ENCODE data around the gene RGS16. TPM values are rescaled to one million over a fixed set of nuclear protein-coding genes. Genes with fewer than 3 reads are reported as not detected.

RGS16 gene
- total and polyA plus RNA-seq, 7 donors, result 0.72 to 22.5 (median 1.8) TPM

DNA sequence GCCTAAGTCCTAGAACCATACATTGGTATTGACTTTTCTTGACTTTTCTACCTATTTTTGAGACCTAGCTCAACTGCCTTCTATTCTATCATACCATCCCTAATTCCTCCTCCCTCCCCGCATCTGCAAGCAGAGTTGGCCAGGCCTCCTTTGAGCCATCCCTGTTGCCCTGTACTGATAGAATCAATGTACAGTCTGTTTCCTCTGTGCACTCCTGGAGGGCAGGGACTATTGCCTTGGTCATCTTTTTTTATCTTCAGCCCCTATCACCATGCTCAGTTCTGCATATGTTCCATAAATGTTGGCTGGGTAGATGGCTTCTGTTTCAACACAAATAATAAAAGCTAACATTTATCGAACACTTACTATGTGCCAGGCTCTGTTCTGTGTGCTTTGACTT, 4.0 kb upstream of the RGS16 start:
- no peaks in the 10 kb centered on the region for H3K9me3 ChIP-seq

DNA sequence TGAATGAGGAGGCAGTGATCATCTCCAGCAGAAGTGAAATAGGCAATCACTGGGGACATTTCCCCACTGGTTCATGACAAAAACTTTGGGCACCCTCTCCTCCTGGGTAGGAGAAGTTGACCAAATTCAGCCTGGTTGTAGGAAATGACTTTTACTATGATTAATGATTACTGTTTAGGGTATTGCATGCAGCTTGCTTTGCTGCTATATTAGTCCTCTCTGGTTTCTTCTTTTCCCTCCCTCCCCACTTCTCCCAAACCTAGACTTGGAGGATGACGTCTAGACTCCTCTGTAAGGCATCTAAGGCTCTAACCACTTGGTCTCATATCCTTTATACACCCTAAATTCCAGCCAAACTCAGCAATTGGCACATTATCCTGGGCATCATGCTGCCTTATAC, 3.4 kb upstream of the RGS16 start:
- DNase-seq, result no peak
- ATAC-seq, result no peak
- intact Hi-C loops (cut with DNase I), result no loop called here
- no peaks in the 10 kb centered on the region for H3K36me3 ChIP-seq (ENCODE audit: insufficient read depth in 1 of 2, low read depth in 1 of 2)
- no peak overlapping the region for H3K27ac ChIP-seq
- peaks cover 24% of the 10 kb centered on the region for H3K4me1 ChIP-seq
- 81 to 83% (median 83%) methylated on average over 1 of the region's 1 CpG for WGBS, 3 donors
- TF ChIP-seq, protein P1, sequence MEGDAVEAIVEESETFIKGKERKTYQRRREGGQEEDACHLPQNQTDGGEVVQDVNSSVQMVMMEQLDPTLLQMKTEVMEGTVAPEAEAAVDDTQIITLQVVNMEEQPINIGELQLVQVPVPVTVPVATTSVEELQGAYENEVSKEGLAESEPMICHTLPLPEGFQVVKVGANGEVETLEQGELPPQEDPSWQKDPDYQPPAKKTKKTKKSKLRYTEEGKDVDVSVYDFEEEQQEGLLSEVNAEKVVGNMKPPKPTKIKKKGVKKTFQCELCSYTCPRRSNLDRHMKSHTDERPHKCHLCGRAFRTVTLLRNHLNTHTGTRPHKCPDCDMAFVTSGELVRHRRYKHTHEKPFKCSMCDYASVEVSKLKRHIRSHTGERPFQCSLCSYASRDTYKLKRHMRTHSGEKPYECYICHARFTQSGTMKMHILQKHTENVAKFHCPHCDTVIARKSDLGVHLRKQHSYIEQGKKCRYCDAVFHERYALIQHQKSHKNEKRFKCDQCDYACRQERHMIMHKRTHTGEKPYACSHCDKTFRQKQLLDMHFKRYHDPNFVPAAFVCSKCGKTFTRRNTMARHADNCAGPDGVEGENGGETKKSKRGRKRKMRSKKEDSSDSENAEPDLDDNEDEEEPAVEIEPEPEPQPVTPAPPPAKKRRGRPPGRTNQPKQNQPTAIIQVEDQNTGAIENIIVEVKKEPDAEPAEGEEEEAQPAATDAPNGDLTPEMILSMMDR (IDR thresholded peaks at IDR 0.05), result no peak
- no peaks in the 10 kb centered on the region for H3K27me3 ChIP-seq (ENCODE audit: insufficient read depth in 3 of 3, low read length in 2 of 3)
- no peaks in the 10 kb centered on the region for H3K9me3 ChIP-seq
- no peak overlapping the region for H3K4me3 ChIP-seq

More for the DNA sequence above, 4.0 kb upstream of the RGS16 start:
- intact Hi-C loops (cut with DNase I), result no loop called here
- 47 to 94% (median 92%) methylated on average over 2 of the region's 2 CpGs for WGBS, 3 donors
- no peaks in the 10 kb centered on the region for H3K36me3 ChIP-seq (ENCODE audit: insufficient read depth in 1 of 2, low read depth in 1 of 2)
- DNase-seq (no peak), ATAC-seq (no peak)
- TF ChIP-seq, protein P1 (IDR thresholded peaks at IDR 0.05), result no peak
- no peak overlapping the region for H3K4me3 ChIP-seq
- H3K27me3 ChIP-seq (ENCODE audit: insufficient read depth in 3 of 3, low read length in 2 of 3), result no peaks in the 10 kb centered on the region
- no peak overlapping the region for H3K27ac ChIP-seq
- H3K4me1 ChIP-seq, result peaks cover 23% of the 10 kb centered on the region

DNA sequence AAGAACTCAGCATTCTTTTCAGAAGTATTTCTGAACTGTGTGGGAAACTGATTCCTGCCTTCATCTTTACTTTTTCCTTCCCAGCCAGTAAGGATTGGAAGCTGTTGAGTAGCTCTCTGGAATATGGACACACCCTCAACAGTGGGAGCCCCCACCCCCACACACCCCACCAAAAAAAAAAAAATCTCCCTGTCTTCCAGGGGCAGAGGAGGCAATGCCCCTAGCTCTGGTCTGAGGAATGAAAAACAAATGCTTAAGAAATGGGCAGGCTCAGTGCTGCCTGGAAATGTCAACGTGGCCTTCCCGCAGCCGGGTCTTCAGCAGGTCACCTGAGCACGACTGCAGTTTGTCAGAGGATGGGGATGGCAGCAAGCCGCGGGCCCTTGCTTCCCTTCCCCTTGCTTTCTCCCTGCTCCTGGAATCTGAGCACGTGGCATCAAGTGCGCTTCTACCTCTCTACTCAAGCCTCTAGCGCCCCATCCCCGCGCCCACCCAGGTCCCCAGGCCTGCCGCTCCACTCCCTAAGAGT, 479 bp downstream of the RGS16 start:
- intact Hi-C loops (cut with DNase I), result loop anchor here in 1 of 2 donors (5.0 kb wide), 1 partner anchor 161 kb away; no protein-coding TSS in a partner anchor
- 8 to 17% (median 9%) methylated on average over 12 of the region's 12 CpGs for WGBS, 3 donors
- ATAC-seq (peak in 1 of 4 donors; percentile 7), DNase-seq (no peak)
- TF ChIP-seq, protein P1 (IDR thresholded peaks at IDR 0.05), result no peak
- Histone ChIP-seq H3K27me3 (ENCODE audit: insufficient read depth in 3 of 3, low read length in 2 of 3) (no peaks in the 10 kb centered on the region), H3K36me3 (ENCODE audit: insufficient read depth in 1 of 2, low read depth in 1 of 2) (peaks cover 0 to 22% of the 10 kb centered on the region in 2 donors), H3K27ac (peak overlapping the region; percentile 74), H3K4me3 (peak overlapping the region; percentile 69), H3K4me1 (peaks cover 32% of the 10 kb centered on the region), H3K9me3 (no peaks in the 10 kb centered on the region)

DNA sequence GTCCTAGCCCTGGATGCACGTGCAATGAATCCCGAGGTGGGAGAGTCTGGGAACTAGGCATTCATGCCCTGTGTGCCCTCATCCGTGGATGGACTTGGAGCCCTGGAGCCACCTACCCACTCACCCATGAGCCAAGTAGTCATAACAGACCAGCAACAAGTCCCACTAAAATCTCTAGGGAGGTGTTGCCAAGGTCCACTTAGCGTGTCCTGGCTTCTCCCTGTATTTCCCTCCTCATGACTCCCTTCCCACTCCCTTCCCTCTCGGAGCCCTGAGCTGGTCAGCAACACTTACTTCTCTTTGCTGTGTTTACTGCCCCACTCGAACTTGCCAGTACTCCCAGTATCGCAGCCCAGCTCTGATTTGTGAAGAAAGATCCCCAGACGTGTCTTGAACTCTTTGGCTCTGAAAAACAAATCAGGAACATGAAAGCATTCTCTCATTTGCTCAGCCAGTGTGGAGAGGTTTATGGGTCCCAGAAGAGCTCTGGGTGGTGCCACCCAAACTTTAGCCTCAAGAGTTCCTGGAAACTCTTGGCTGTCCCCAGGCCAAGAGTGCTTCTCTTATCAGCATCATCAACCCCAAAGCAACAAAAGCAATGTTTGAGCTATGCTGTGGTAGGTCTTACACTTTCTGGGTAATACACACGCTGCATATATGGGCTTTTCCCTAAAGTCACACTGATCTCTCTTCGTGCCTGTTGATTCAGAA, 1.1 kb downstream of the RGS16 start:
- intact Hi-C loops (cut with DNase I), result loop anchor here in 1 of 2 donors (5.0 kb wide), 1 partner anchor 161 kb away; no protein-coding TSS in a partner anchor
- ATAC-seq (no peak), DNase-seq (no peak)
- Histone ChIP-seq H3K4me3 (peak overlapping the region; percentile 69), H3K36me3 (ENCODE audit: insufficient read depth in 1 of 2, low read depth in 1 of 2) (peaks cover 0 to 22% of the 10 kb centered on the region in 2 donors), H3K4me1 (peaks cover 32% of the 10 kb centered on the region), H3K27ac (peak overlapping the region; percentile 74), H3K9me3 (no peaks in the 10 kb centered on the region), H3K27me3 (ENCODE audit: insufficient read depth in 3 of 3, low read length in 2 of 3) (no peaks in the 10 kb centered on the region)
- TF ChIP-seq, protein P1 (IDR thresholded peaks at IDR 0.05), result no peak
- 55 to 62% (median 56%) methylated on average over 10 of the region's 10 CpGs for WGBS, 3 donors
